Skeletal muscle tissue (tissue), 4 donors: ENCODE data around the gene DDX39A. TPM values are rescaled to one million over a fixed set of nuclear protein-coding genes. Genes with fewer than 3 reads are reported as not detected.
A peak's percentile ranks its signal among the peaks of the same experiment; 100 is the strongest.

Experiments used
- H3K27ac ChIP-seq: one replicate; pipeline ENCODE4 v1.7.0; 2013; ENCODE audit warnings: mild to moderate bottlenecking, low read depth, low read length, inconsistent platforms
- H3K27me3 ChIP-seq, 3 donors: one replicate each; pipeline ENCODE4 v1.7.0; 2013; ENCODE audit warnings: low read length in 3 of 3; ENCODE audit not compliant: control insufficient read depth in 3 of 3, insufficient read depth in 3 of 3
- H3K36me3 ChIP-seq, 3 donors: one replicate each; pipeline ENCODE4 v1.7.0; 2013; ENCODE audit warnings: low read length in 3 of 3; ENCODE audit not compliant: control insufficient read depth in 3 of 3, insufficient read depth in 3 of 3
- H3K4me1 ChIP-seq, 3 donors: one replicate each; pipeline ENCODE4 v1.7.0; 2013; ENCODE audit warnings: low read length in 3 of 3, mild to moderate bottlenecking in 3 of 3; ENCODE audit not compliant: control insufficient read depth in 3 of 3, insufficient read depth in 3 of 3
- H3K4me3 ChIP-seq, 3 donors: one replicate each; pipeline ENCODE4 v1.7.0; 2013; ENCODE audit warnings: low read length in 3 of 3
- H3K9ac ChIP-seq, 3 donors: one replicate each; pipeline ENCODE4 v1.7.0; 2013; ENCODE audit warnings: low read length in 3 of 3, mild to moderate bottlenecking in 3 of 3, moderate library complexity in 2 of 3, low read depth in 1 of 3
- H3K9me3 ChIP-seq, 3 donors: one replicate each; pipeline ENCODE4 v1.7.0; 2013; ENCODE audit warnings: low read length in 3 of 3; ENCODE audit not compliant: control insufficient read depth in 3 of 3
- total RNA-seq: library from RNA; depleted of rRNA; stranded (reverse); fragments of >200 nt; gene quantifications from one replicate; pipeline ENCODE4 v1.2.3, GENCODE V29; 2014
- donor health status: Osteomylitis.

DDX39A gene
- total RNA-seq, 1 donor from 2014 or later, result 24.5 TPM

DNA sequence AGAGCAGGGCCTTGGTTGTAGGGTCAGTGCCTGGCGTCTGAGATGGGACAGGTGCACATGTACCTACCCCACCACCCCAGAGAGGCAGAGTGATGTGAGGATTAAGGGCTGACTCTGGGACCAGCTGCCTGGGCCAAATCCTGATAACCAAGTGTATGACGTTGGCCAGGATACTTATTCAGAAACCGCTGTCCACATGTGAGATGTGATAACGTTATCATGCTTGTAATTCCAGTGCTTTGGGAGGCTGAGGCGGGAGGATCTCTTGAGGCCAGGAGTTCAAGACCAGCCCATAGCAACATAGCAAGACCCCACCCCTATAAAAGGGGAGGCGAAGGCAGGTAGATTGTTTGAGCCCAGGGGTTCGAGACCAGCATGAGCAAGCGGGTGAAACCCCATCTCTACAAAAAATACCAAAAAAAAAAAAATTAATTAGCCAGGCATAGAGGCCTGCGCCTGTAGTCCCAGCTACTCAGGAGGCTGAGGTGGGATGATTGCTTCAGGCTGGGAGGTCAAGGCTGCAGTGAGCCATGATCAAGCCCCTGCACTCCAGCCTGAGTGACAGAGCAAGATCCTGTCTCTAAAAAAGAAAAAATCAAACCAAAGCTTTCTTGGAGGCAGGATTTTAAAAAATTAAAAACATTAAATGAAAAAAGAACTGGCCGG is 27.9 kb downstream of the DDX39A start:
- H3K27ac ChIP-seq, result no peak overlapping the region
- no peaks in the 10 kb centered on the region for H3K4me1 ChIP-seq
- peaks cover 23 to 43% (median 35%) of the 10 kb centered on the region in 3 donors for H3K36me3 ChIP-seq
- no peaks in the 10 kb centered on the region for H3K27me3 ChIP-seq
- no peaks in the 10 kb centered on the region for H3K9me3 ChIP-seq
- H3K4me3 ChIP-seq, result no peak overlapping the region
- H3K9ac ChIP-seq, result no peak overlapping the region

DNA sequence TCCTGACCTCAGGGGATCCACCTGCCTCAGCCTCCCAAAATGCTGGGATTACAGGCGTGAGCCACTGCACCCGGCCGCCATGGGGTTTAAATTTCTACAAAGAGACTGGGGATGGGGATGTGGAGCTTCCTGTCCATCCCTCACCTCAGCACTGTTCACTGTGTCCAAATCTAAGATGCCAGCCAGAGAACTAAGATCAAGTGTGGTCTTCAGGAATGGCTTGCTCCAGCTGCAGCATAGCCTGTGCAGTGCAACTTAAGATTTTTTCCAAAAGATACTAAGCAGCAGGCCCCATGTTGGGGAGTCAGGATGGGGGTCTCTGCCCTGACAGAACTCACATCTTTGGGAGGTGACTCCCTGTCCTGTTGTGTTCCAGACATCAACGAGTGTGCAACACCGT is 28.6 kb downstream of the DDX39A start:
- no peak overlapping the region for H3K27ac ChIP-seq
- H3K9ac ChIP-seq, result no peak overlapping the region
- no peak overlapping the region for H3K4me3 ChIP-seq
- H3K36me3 ChIP-seq, result peaks cover 21 to 37% (median 35%) of the 10 kb centered on the region in 3 donors
- H3K9me3 ChIP-seq, result no peaks in the 10 kb centered on the region
- no peaks in the 10 kb centered on the region for H3K27me3 ChIP-seq
- peaks cover 0 to under 1% (median 0%) of the 10 kb centered on the region in 3 donors for H3K4me1 ChIP-seq

DNA sequence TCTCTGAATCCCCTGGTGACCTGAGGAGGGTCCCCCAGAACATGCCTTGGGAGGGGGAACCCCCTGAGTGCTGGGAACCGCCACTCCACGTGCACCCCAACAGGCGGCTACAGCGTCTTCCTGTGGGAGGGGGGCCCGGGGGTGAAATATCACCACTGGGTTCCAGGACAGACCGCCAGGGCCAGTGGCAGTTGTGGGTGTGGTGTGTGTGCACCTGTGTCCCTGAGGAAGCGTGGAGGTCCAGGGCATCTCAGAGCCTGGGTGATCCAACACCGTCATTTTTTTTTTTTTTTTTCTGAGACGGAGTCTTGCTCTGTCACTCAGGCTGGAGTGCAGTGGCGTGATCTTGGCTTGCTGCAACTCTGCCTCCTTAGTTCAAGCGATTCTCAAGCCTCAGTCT is 33.6 kb downstream of the DDX39A start:
- peaks cover under 1 to 6% (median under 1%) of the 10 kb centered on the region in 3 donors for H3K36me3 ChIP-seq
- H3K27ac ChIP-seq, result no peak overlapping the region
- no peak overlapping the region for H3K9ac ChIP-seq
- no peak overlapping the region for H3K4me3 ChIP-seq
- H3K4me1 ChIP-seq, result peaks cover 21 to 30% (median 23%) of the 10 kb centered on the region in 3 donors
- H3K27me3 ChIP-seq, result no peaks in the 10 kb centered on the region
- no peaks in the 10 kb centered on the region for H3K9me3 ChIP-seq

DNA sequence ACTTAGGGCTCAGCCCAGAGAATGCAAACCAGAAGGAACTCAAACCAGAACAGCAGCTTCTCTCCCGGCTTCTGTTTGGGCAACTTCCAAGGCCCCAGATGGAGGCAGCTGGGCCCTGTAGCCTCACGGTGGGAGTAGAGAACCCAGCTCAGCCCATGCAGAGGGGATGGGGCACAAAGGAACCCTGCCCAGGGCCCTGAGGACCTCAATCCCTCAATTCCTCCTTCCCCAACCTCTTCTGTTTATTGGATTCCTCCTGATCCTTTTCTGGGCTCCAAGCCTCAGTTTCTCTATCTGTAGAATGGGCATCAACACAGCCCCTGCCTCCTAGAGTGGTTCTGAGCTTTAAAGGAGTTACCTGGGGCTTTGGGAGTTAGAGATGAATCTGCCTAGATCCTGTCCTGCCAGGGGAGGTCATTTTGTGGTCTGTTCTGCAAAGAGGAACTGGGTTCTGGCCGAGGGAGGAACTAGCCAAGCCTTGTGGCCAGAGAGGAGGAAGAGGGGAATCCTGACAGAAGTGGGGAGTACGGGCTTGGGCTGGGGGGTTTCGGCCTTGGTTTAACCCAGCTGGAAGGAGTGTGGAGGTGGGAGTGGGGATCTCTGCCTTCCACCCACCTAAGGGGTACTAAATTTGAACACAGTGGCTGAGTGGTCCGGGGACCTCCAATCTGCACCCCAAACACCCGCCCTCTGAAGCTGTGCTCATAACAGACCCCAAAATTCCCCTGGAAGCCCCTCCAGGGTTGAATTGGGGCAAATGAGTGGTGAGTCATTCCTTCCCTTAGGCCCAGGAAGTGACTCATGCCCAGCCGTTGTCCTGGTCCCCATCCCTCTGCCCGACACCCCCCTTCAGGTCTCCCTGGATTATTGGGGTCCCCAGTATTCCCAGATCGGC is 35.2 kb downstream of the DDX39A start:
- Histone ChIP-seq H3K4me1 (peaks cover 23 to 38% (median 28%) of the 10 kb centered on the region in 3 donors), H3K9ac (peak overlapping the region; percentile 58 to 78 (median 70)), H3K4me3 (peak overlapping the region; percentile 36 to 60 (median 56)), H3K9me3 (no peaks in the 10 kb centered on the region), H3K36me3 (peaks cover 0 to 5% (median 0%) of the 10 kb centered on the region in 3 donors), H3K27me3 (no peaks in the 10 kb centered on the region), H3K27ac (peak overlapping the region; percentile 82)

DNA sequence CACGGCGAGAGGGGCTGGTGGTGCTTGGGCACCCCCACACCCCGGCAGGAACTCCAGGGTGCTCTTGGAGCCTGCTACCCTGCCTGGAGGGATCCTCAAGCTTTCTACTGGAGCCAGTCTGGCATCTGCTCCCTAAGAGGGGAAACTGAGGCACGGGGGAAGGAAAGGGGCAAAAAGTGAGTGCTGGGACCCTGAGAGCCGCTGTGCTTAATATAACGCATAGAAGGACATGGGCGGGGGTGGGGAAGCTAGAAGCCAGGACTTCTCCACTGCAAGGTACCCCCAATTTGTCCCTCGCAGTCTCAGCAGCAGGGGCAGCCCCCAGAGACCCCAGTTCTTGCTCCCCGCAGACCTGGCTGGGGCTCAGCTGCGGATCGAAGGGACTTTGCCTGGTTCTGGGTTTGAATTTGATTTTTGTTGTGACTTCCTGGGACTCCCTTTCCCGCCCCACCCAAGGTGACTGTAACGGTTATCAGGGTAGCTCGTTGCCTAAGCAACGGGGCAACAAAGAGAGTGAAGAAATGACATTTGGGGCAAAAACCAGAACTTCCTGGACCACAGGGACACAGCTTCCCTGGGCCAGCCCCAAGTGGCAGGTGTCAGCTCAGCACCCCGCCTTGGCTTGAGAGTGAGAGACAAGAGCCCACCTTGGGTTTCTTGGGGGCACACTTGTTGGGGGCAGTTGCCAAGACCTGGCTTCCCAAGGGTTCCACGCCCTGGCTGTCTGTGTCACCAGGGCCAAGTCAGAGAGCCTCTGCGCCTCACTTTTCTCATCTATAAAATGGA is 37.3 kb downstream of the DDX39A start:
- Histone ChIP-seq H3K9ac (peak overlapping the region; percentile 92 to 94 (median 93)), H3K9me3 (no peaks in the 10 kb centered on the region), H3K27me3 (no peaks in the 10 kb centered on the region), H3K4me1 (peaks cover 23 to 42% (median 30%) of the 10 kb centered on the region in 3 donors), H3K4me3 (peak overlapping the region; percentile 79 to 88 (median 86)), H3K27ac (peak overlapping the region; percentile 93), H3K36me3 (no peaks in the 10 kb centered on the region)

DNA sequence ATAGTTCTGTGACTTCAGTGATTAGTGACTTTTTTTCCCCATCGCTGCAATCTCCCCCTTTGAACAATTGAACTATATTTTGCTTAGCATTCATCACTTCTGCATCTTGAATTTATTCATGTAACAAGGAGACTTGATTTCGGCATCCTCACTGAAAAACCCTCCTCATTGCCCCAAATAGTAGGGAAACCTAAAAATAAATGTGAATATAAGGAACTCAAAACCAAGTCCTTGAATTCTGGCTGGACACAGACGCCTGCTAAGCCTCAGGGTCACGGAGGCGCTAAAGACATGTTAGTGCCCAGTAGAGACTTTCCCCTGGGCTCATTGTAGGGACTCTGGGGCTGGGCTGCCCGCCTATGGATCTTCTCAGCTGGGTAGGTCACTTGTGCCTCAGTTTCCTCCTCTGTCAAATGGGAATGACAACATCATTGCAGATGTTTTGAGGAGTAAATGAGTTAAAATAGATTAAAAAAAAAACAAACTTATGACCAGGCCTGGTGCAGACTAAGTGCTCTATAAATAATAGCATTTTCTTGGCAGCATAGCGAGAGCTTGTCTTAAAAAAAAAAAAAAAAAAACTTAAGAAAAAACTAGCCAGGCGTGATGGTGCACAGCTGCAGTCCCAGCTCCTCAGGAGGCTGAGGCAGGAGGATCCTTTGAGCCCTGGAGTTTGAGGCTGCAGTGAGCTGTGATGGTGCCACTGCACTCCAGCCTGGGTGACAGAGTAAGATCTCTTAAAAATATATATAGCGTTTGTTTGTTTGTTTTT is 39.7 kb downstream of the DDX39A start:
- Histone ChIP-seq H3K27me3 (no peaks in the 10 kb centered on the region), H3K27ac (peak overlapping the region; percentile 93), H3K9me3 (no peaks in the 10 kb centered on the region), H3K36me3 (no peaks in the 10 kb centered on the region), H3K4me3 (no peak overlapping the region), H3K9ac (peak overlapping the region in 1 of 3 donors; percentile 23), H3K4me1 (peaks cover 37 to 56% (median 38%) of the 10 kb centered on the region in 3 donors)

DNA sequence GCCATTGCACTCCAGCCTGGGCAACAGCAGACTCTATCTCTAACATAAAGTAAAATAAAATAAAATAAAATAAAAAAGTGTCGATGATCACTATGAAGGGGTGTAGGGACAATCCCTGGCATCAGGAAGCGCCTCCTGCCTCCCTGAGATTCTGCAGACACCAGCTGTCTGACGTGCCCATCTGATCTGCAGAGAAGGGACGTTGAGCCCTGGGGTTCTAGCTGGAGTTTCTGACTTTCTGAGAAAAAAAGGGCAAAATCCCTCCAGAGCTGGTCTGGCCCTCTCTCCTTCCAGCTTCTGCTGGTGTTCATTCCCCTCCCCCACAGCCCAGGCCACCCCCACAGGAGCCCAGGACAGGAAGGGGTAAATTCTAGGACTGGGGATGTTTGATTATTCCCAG is 40.3 kb downstream of the DDX39A start:
- Histone ChIP-seq H3K9ac (no peak overlapping the region), H3K36me3 (no peaks in the 10 kb centered on the region), H3K27ac (peak overlapping the region; percentile 93), H3K27me3 (no peaks in the 10 kb centered on the region), H3K4me1 (peaks cover 33 to 50% (median 34%) of the 10 kb centered on the region in 3 donors), H3K9me3 (no peaks in the 10 kb centered on the region), H3K4me3 (no peak overlapping the region)

DNA sequence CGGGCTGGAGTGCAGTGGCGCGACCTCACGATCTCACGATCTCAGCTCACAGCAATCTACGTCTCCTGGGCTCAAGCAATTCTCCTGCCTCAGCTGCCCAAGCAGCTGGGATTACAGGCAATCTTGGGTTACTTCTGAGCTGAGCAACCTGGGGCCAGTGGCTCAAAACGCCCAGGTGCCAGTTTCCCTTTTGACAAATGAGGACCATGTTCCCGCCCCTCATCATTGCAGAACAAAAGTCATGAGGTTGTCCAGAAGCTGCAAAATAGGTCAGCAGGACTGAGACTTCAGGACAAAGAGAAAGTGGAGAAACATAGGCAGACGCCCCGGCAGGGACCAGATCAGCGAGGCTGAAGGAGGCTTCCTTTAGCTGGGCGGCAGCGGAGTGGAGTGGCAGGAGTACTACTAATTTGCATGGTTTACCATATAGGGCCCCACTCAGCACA is 41.2 kb downstream of the DDX39A start:
- H3K27ac ChIP-seq, result no peak overlapping the region

More for the DNA sequence above, 41.2 kb downstream of the DDX39A start:
- Histone ChIP-seq H3K9me3 (no peaks in the 10 kb centered on the region), H3K36me3 (no peaks in the 10 kb centered on the region), H3K4me1 (peaks cover 29 to 45% (median 29%) of the 10 kb centered on the region in 3 donors), H3K27me3 (no peaks in the 10 kb centered on the region), H3K9ac (no peak overlapping the region), H3K4me3 (peak overlapping the region in 1 of 3 donors; percentile 14)
